SU-DHL-6 (cell line): Measurements from ENCODE around the gene CDC42.

Source experiments
- H2AFZ ChIP-seq: fragments of 200-600 bp; sonication (generic); 2 replicates; pipeline ENCODE4 v1.6.1; 2014; ENCODE audit warnings: low read depth, mild to moderate bottlenecking, moderate library complexity, mixed read lengths, antibody characterized with exemption, low read length; ENCODE audit not compliant: severe bottlenecking
- H3F3A ChIP-seq: fragments of 200-600 bp; shearing (Covaris generic); 2 replicates; pipeline ENCODE4 v1.6.0; 2016; ENCODE audit warnings: antibody characterized with exemption, mild to moderate bottlenecking; ENCODE audit not compliant: insufficient read depth
- H3K27ac ChIP-seq: fragments of 200-600 bp; sonication (generic); 2 replicates; pipeline ENCODE4 v1.5.1; 2016; ENCODE audit warnings: low read depth, mild to moderate bottlenecking, low read length, moderate library complexity, mixed read lengths
- H3K27me3 ChIP-seq: fragments of 200-600 bp; sonication (generic), shearing (Covaris generic); 2 replicates; pipeline ENCODE4 v1.6.0; 2014; ENCODE audit warnings: mild to moderate bottlenecking, low read length
- H3K36me3 ChIP-seq: fragments of 200-600 bp; sonication (generic); 2 replicates; pipeline ENCODE4 v1.6.1; 2014; ENCODE audit warnings: mild to moderate bottlenecking, low read length, mixed read lengths
- H3K4me2 ChIP-seq: fragments of 300-600, 200-600 bp; shearing (Covaris generic), sonication (generic); 2 replicates; pipeline ENCODE4 v1.6.0; 2014; ENCODE audit warnings: low read length, low read depth, mild to moderate bottlenecking; ENCODE audit not compliant: poor library complexity, severe bottlenecking
- H3K4me3 ChIP-seq: fragments of 200-600 bp; sonication (generic); 2 replicates; pipeline ENCODE4 v1.5.1; 2014; ENCODE audit warnings: antibody characterized with exemption, low read length, mild to moderate bottlenecking, mixed read lengths; ENCODE audit not compliant: insufficient read depth, poor library complexity, severe bottlenecking
- H3K79me2 ChIP-seq: fragments of 200-600 bp; sonication (generic); 2 replicates; pipeline ENCODE4 v1.6.1; 2014; ENCODE audit warnings: mild to moderate bottlenecking, low read length, moderate library complexity; ENCODE audit not compliant: insufficient read depth
- H3K9ac ChIP-seq: fragments of 200-600 bp; sonication (generic); 2 replicates; pipeline ENCODE4 v1.7.0; 2014; ENCODE audit warnings: mild to moderate bottlenecking, low read length
- H3K9me2 ChIP-seq: fragments of 200-600 bp; sonication (generic); replicated peaks from 2 replicates; pipeline ENCODE4 v1.6.1; 2014; ENCODE audit warnings: low read length; ENCODE audit not compliant: insufficient read depth
- H3K9me3 ChIP-seq: fragments of 200-600 bp; sonication (generic); 2 replicates; pipeline ENCODE4 v1.6.1; 2014; ENCODE audit warnings: low read length, mixed read lengths; ENCODE audit not compliant: insufficient read depth
- H4K20me1 ChIP-seq: fragments of 200-600 bp; sonication (generic); 2 replicates; pipeline ENCODE4 v1.6.1; 2014; ENCODE audit warnings: low read depth, mild to moderate bottlenecking, antibody characterized with exemption, low read length, moderate library complexity, mixed read lengths
- EZH2phosphoT487 ChIP-seq: fragments of 200-600 bp; sonication (generic), shearing (Covaris generic); conservative IDR thresholded peaks from 2 replicates; pipeline ENCODE4 v1.6.1; 2018; ENCODE audit warnings: mild to moderate bottlenecking, antibody characterized with exemption, low read length, moderate library complexity, mixed read lengths
- TF ChIP-seq, protein P1 (sequence below): fragments of 200-600 bp; sonication (generic); IDR thresholded peaks from one replicate; pipeline ENCODE4 v1.5.1; 2017; ENCODE audit warnings: antibody characterized with exemption, mild to moderate bottlenecking, low read length, moderate library complexity; ENCODE audit not compliant: insufficient read depth, poor library complexity, severe bottlenecking

CDC42 gene

GRCh38 chr1:22080191-22080590 lies 27.7 kb downstream of the CDC42 start:
- Histone ChIP-seq H3K27ac (no peak overlapping the region), H3K4me2 (no peak overlapping the region), H3K9me3 (no peaks in the 10 kb centered on the region), H3F3A (no peaks in the 10 kb centered on the region), H3K27me3 (no peaks in the 10 kb centered on the region), H2AFZ (no peak overlapping the region), H3K79me2 (peaks cover 93% of the 10 kb centered on the region), H3K36me3 (peaks cover 24% of the 10 kb centered on the region), H3K4me3 (no peak overlapping the region), H4K20me1 (peaks cover 48% of the 10 kb centered on the region), H3K9ac (no peak overlapping the region), H3K9me2 (no peaks in the 10 kb centered on the region)
- TF ChIP-seq, protein P1, sequence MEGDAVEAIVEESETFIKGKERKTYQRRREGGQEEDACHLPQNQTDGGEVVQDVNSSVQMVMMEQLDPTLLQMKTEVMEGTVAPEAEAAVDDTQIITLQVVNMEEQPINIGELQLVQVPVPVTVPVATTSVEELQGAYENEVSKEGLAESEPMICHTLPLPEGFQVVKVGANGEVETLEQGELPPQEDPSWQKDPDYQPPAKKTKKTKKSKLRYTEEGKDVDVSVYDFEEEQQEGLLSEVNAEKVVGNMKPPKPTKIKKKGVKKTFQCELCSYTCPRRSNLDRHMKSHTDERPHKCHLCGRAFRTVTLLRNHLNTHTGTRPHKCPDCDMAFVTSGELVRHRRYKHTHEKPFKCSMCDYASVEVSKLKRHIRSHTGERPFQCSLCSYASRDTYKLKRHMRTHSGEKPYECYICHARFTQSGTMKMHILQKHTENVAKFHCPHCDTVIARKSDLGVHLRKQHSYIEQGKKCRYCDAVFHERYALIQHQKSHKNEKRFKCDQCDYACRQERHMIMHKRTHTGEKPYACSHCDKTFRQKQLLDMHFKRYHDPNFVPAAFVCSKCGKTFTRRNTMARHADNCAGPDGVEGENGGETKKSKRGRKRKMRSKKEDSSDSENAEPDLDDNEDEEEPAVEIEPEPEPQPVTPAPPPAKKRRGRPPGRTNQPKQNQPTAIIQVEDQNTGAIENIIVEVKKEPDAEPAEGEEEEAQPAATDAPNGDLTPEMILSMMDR = no peak
- no peak for TF ChIP-seq EZH2phosphoT487

DNA sequence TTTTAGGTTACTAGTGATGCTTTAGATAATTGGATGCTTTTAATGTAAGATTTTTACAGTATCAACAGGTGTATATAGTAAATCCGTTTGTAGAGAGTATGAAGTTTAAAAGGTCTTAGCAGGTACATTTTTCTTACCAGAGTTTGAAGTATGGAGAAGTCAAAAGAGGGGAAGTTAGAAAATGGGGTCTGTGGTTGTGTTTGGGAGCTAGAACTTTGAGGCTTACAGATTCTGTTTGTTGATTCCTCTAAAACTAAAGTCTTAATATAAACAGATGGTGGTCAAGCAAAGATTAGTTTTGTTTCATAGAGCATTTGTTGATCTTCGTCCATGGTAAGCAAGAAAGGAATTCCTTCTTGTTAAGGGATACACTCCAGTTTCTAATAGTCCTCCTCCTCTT lies 35.8 kb downstream of the CDC42 start:
- no peak overlapping the region for H3K27ac ChIP-seq
- H3K79me2 ChIP-seq = peaks cover 73% of the 10 kb centered on the region
- TF ChIP-seq EZH2phosphoT487 = no peak
- TF ChIP-seq, protein P1 = no peak
- no peak overlapping the region for H3K4me2 ChIP-seq
- H2AFZ ChIP-seq = no peak overlapping the region
- H3K9me3 ChIP-seq = no peaks in the 10 kb centered on the region
- peaks cover 34% of the 10 kb centered on the region for H3K36me3 ChIP-seq
- H3K27me3 ChIP-seq = no peaks in the 10 kb centered on the region
- no peak overlapping the region for H3K4me3 ChIP-seq
- H3K9me2 ChIP-seq = no peaks in the 10 kb centered on the region
- H3K9ac ChIP-seq = no peak overlapping the region
- peaks cover 8% of the 10 kb centered on the region; the same call in 1 of the 2 replicates for H3F3A ChIP-seq
- peaks cover 53% of the 10 kb centered on the region for H4K20me1 ChIP-seq

- TF ChIP-seq, protein P1 = no peak
- TF ChIP-seq EZH2phosphoT487 = no peak
- Histone ChIP-seq H4K20me1 (peaks cover 54% of the 10 kb centered on the region), H3K79me2 (peaks cover 71% of the 10 kb centered on the region), H3K9me3 (no peaks in the 10 kb centered on the region), H2AFZ (no peak overlapping the region), H3K9me2 (no peaks in the 10 kb centered on the region), H3K9ac (no peak overlapping the region), H3K36me3 (peaks cover 32% of the 10 kb centered on the region), H3K27ac (no peak overlapping the region), H3K4me2 (no peak overlapping the region), H3K27me3 (no peaks in the 10 kb centered on the region), H3K4me3 (no peak overlapping the region), H3F3A (peaks cover 8% of the 10 kb centered on the region)
Observed at GRCh38 chr1:22089134-22089571, 36.6 kb downstream of the CDC42 start.
